Measurements from ENCODE around the gene MYO15B.

MYO15B gene

DNA sequence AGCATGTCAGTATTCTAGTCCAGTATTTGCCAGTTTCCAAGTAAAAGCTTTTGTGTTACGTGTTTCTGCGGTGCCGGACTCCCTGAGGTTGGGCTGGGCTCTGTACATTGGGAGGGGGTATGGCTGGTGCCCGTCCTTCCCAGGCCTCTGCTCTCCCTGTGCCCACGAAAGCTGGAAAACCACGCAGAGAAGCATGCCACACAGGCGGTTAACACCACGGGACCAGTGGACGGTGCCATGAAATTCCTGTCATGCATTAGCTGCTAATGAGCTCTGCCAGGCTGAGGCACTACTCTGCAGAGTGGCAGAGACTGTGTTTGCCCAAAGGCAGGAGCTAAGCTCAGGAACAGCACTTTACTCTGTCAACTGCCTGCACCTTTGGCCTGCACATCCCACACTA, 53.7 kb downstream of the MYO15B start:
- no peak for DNase-seq

DNA sequence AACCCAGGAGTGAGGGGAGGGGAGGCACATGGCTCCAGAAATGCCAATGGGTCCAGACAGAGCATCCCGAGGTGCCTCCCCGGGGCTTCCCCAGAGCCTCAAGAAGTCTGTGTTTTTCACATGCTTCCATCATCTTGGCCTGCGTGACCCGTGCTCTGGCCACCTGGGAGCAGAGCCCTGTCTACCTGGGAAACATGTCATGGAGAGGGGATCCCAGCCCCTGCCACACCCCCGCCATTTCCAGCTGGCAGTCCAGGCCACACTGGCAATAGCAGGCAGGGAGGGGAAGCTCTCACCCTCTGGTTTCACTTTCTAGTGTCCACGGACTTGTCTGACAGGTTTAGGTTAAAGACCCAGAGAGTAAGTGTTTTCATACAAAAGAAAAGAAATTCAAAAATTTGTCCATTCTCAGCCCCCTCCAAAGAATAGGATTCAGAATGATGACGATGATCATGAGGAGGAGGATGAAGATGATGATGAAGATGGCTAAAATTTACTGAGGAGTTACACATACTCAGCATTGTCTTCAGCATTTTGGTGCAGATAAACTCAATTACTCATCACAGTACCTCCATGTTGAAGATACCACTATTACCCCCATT, 54.7 kb downstream of the MYO15B start:
- DNase-seq, result no peak

DNA sequence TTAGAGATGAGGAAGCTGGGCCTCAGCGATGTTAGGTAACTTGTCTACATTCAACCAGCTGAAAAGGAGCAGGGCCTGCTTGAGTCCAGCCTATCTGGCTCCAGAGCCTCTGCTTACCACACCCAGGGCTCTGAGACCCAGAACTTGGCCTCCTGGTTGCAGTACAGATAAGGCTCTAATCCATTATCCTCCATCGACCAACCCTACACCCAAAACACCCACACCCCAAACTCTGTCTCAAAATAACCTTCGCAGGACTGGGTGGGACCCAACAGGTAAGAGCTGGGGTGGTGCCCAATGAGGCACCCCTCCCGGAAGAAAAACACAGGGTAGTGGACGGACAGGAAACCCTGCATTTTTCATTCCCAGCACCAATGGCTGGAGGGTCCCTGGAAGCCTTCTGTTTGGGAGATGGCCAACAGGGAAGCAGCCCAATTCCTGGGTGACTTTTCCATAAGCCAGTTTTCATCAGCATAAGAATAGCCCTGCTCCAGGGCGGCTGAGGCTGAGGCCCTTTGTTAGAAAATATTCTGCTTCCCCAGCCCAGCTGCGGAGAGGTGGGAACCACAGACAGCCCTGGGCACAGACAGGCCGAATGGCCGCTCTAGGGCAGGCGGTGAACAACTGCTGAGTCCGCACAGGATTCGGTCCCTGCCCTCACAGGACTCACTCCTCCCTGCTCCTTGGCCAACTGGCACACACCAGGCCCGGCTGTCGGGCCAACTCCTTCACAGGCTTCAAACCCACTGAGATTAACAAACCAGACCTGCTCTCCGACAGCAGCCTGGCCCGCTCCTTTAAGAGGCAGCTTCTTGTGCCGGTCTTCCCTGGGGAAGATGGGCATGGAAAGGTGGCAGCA, 55.4 kb downstream of the MYO15B start:
- no peak for DNase-seq

DNA sequence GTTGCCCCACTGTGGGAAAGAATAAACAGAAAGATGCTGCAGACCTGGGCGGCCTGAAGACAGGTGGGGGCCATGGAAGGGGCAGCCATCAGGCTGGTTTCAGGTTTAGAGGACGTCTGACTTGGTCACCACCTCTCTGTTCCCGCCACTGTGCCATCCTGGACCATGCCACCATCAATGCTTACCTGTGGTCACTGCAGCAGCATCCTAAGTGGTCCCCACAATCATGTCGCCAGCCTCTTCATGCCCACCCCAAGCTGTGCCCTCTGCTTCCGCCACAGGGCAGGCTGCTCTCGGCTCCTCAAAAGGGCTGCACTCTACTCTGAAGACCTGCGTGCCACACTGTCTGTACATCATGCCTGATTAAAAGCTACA, 56.0 kb downstream of the MYO15B start:
- no peak for DNase-seq

DNA sequence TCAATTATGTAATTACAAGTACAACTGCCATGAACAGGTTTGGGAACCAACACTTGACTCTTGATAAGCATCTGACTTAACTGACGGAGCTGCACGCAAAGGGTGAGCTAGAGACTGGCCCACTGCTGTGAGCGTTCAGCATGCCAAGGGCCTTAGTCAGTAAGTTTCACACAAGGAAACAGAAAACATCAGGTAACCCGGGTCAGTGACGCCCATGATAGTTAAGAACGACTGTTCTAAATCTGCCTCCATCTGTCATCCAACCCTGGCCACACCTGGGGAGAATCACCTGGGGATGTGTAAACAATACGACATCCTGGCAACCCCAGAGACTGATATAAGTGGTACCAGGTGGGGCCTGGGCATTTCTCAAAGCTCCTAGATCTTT, 57.9 kb downstream of the MYO15B start:
- no peak for DNase-seq

DNA sequence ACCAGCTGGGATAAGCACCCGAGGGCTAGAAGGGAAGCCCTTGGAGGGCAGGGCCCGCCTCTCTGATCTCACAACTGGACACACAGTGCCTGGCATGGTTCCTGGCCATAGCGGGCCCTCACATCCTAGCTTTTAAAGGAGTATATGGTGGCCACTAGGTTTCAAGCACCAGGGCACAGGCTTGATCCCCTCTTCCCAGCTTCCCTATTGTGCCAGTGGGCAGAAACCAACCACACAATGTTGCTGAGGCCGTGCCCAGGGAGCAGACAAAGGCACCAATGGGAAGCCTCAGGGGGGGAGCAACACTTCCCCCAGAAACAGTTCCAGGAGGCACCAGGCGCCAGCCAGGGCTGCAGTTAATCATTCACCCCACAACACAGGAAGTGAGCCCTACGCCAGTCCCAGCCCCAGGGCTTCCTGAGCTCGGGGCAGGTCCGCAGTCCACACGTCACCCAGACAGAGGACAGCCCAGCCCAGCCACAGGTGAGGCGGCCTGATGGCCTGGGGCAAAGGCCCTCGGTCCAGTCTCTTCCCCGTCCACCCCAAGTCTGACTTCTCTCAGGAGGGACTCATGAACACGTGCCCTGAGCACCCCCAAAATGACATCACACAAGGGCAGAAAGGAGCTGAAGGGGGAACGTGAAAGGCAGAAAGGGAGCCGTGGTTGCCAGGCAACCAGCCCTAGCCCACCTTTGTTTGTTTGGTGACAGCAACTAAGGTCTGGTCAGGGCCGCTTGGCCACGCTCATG, 58.5 kb downstream of the MYO15B start:
- DNase-seq, result no peak

DNA sequence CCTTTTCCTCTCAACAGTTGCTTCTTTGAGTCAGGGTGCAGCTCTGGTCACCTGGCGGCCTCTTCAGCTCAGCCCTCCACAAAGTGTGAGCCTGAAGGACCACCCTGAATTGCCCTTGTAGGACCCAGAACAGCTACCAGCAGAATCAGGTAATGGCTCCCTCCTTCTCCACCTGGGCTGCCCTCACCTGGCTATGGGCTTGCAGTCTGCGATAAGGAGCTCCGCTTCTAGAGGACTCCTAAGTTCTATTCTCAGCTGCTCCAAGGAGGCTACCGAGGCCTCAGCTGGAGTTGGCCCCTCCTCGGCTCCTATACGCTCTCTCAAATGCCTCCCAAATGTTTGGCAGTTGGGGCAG, 59.0 kb downstream of the MYO15B start:
- DNase-seq, result no peak

DNA sequence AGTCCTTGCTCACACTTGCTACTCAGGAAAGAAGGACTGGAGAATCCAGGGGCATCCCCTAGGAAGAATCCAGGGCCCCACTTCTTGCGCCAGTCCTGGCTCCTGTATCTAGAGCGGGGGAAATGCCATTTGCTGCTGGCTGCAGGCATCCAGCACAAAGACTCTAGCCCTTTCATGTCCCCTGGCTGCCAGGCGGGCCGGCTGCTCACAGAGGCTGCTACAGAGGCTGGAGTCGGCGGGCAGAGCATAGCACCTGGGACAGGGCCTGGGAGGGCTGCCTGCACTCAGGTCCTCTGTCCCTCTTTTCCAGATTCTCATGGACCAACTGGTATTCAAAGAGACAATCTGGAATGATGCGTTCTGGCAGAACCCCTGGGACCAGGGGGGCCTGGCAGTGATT, 59.5 kb downstream of the MYO15B start:
- no peak for DNase-seq

DNA sequence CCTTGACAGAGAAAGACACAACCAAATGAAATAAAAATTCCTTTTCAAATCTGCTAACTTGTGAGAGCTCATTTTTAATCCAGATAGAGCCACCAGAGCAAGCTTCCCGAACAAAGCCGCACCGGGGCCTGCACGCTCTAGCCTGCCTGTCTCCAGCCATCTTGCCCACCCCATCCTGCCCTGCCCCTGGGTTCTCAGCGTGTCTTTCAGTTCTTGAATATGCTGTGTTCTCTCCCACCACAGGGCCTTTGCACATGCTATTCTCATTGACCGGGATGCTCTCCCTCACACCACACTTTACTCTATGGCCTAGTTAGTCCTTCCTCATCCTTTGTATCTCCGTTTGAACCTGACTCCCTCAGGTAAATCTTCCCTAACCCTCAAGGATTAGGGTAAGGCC, 60.3 kb downstream of the MYO15B start:
- DNase-seq, result no peak

DNA sequence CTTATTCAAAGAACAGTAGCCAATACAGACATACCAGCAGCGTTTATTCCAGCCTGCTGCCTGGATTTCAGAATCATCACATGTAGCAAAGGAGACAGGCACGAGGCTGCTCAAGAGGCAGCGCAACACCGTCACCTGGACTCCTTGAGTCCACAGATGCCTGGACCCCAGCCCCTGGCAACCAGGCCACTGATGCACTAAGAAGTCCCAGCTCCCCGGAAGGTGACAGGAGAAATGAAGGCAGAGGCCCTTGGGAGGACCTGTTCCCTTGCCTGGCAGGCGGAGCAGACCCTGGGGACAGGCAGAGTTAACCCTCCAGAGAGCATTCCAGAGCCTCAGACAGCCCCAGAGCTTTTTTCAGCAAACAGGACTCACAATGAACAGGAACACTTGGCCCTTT, 62.1 kb downstream of the MYO15B start:
- no peak for DNase-seq

DNA sequence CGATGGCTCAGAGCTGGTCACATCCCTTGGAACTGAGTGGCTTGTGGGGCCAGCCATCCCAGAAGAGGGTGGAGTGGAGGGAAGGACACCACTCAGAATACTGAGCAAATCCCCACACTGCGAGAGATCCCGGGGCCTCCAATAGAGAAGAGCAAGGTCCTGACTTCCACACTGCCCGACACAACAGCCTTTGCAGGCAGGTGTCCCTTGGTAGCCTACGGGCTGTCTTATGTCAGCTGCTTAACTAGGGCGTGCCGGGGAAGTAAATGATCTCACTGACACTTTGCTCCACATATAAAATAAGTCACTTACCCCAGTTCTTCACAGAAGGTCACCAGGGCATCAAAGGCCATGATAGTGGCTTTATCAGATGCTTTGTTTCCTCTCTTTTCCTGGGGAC, 63.3 kb downstream of the MYO15B start:
- DNase-seq, result no peak

DNA sequence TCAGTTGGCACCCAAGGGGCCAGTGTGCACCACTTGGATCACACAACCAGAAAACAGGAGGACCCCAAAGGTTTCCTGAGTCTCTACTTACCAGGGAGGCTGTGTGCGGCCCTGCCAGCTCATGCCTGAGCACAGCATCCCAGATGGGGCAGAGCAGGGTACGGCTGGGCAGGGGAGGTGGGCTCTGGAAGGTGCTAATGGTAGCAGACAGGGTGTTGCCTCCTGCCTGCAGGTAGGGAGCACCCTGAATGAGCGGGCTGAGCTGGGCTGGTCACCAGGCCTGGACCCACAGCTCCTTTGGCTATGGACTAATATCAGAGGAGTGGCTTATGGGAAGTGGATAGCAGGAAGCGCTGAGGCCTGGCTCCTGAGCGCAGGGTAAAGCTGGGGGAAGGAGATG, 64.7 kb downstream of the MYO15B start:
- DNase-seq, result no peak

DNA sequence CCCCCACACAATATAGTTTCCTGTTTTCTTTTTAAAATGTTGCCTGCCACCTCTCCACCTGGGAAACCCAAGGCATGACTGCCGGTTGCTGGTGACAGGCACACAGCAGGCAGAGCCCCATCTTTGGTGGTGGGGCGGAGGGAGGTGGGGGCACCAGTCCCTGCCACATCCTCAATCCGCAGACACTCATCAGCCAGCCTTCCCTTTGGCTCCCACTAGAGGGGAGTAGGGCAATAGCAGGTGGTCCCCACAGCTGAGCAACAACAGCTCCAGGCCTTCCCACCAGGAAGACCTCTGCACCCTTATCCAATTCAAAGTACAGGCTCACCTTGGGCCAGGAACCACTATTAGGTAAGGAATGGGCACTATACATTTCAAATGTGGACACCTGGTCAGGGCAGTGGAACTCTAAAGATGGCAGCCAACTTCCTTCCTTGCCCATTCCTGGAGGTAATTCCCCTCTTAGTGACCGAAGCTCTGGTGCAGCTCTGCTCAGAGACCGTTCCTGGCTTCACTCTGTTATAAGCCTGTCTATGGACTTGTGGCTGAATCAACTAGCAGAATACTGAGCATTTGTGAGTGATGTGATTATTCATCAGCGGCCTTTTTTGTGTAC, 65.4 kb downstream of the MYO15B start:
- no peak for DNase-seq

DNA sequence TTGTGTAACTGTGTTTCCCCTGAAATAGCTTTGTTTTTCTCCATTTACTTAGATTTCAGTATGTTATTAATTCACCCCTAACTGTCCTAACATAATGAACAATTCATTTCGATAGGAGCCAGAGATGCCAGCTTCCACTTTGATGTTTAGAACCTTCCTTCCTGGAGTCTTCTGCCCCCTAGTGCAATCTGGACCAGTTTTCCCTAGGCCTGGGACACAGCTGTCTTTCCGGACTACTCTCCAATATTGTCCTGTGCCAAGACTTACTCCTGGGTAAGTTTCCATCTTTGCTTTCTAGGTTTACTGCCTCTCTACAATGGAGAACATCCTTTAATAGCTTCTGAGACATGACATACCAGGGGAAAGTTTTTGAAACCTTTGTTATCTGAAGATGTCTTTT, 66.6 kb downstream of the MYO15B start:
- DNase-seq, result no peak

DNA sequence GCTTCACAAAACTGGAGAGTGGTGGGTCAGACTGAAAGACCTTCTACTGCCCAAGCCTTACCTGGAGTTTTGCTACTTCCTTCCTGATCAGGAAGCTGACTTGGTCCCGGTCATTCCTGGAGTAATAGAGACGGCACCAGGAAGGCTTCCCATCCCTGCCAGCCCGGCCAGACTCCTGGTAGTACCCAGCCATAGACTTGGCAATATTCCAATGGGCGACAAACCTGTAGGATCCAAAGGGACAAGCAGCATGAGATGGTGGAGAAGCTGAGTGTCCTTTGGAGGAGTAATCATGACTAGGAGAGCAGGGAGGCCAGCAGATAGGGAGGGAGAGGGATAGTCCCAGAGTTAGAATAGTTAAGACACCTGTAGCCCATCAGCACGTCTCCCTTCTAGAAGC, 70.6 kb downstream of the MYO15B start:
- no peak for DNase-seq

DNA sequence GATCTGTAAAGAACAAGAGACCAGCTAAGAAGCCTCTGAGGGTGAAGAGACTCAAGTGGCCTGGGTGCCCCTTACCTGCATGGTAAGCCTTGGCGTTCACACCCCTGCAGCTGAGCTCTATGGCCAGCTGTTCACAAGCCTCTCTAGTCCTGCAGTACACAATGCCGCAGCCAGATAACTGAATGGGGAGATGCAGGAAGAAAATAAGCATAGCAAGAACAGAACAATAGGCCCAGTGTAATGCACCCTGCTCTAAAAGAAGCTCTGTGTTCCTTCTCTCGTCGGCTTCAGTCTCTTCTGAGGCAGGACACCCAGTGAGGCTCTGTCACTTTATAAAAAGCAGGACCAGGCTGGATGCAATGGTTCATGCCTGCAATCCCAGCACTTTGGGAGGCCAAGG, 73.9 kb downstream of the MYO15B start:
- DNase-seq, result no peak

DNA sequence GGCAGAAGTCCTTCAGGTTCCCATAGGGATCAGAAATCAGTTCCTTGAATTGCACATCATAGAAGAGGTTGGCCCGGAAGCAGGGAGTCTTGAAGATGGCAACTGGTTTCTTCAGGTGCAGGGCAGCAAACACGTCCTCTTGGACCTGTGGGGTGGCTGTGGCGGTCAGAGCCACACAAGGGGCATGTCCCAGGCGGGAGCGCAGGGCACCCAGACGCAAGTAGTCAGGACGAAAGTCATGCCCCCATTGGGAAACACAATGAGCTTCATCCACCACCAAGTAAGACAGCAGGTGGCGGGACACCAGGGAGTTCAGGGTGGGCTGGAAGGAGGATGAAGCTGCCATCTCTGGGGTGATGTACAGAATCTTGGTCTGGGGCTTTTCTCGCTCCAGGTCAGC, 74.9 kb downstream of the MYO15B start:
- DNase-seq, result no peak

DNA sequence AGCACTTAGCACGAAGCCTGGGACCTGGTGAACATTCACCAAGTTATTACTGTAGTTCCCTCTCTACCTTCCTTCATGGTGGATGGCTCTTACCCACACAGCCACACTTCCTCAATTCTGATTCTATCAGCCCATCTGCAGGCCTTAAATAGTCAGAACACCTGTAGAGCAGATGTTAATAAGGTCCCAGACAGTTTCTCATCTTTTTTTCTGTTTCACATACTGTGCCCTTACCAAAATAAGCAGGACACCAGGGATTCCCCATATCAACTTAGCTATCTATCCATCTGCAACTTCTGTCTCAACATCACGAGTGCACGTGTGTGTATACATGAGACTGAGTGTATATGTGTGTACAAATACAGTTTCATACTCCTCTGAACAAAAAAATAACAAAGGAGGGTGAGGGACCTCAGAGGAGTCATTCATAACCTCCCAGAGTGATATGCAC, 76.5 kb downstream of the MYO15B start:
- DNase-seq, result no peak

DNA sequence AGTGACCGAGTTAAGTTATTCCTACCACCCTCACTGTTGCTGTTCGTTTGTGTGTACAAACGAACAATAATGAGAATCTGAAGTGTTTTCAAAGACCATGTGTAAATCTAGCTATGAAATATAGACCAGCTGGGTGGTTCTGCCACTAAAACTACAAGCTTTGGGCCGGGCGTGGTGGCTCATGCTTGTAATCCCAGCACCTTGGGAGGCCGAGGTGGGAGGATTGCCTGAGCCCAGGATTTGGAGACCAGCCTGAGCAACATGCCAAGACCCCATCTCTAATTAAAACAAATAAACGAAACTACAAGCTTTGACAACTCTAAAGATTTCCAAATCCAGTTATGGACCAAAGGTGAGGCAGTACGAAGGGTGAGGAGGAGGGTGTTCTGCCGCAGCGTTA, 78.4 kb downstream of the MYO15B start:
- DNase-seq, result no peak

DNA sequence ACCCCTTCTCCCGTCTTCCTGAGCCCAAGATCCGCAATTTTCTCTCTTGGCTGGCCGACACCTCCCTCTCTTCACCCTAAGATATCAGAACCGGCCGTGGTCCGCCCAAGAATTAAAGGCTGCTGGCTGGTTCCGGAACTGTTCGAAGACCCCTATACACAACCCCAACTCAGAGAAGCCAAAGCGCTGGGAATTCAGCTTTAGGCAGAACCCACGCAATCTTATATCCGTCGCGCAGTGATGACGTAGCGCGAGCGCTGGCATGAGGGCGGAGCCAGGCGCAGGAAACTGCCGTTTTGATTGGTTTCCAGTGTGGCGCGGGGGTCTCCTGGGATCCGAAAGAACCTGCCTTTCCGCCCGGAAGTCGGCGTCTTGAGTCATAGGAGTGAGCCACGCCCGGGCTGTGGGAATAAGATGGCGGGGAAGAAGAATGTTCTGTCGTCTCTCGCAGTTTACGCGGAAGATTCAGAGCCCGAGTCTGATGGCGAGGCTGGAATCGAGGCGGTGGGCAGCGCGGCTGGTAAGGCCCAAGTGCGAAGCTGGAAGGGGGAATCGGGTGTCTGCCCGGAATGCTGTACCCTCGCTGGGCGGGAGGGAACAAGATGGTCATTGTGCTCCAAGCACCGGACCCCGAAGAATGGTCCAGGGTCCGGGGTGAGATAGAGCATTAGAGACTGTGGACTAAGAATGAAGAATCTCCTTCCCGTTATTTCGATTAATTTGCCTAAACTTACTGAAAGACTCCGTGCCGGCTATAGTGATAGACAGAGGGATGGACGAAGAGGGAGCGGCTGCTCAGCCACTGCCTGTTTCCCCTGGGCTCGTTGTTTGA, 79.6 kb downstream of the MYO15B start, which contains the start of the genes RECQL5 and SAP30BP:
Gene RECQL5 (minus strand): TSS at position 196 of the 832 bp plus-strand sequence. CDS start 597 bp downstream, outside the sequence.
Gene SAP30BP (plus strand): TSS at position 380 of the 832 bp plus-strand sequence. CDS start 35 bp downstream, at position 415.
- peak; percentile 96 for DNase-seq

DNA sequence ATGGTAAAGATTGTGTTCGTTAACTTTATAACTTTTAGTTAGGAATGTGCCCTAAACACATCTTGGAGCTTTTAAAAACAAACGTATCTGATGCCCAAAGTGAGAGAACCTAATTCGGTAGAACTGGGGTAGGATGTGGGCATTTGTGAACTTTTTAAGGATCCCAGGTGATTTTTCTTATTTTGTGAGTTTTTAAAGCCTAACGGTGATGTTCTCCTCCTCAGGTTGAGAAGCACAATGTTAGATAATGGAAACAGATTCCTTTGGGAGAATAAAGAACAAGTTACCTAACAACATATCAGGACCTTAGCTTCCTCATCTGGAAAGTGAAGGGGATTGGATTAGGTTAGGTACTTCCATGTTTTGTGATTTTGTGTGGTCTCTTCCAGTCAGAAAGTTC, 80.2 kb downstream of the MYO15B start:
- no peak for DNase-seq

DNA sequence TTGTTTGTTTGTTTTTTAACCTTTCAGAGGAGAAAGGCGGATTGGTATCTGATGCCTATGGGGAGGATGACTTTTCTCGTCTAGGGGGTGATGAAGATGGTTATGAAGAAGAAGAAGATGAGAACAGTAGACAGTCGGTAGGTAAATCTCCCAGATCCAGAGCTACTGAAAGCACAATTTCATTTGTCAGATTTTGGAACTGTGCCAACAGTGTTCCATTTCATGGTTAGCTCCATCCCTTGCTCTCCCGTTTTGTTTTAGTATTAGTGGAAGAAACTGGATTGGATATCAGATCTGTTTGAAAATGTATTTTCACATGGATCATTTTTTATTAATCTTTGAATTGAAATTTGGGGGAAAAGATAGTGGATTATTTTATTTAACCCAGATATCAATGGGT, 80.9 kb downstream of the MYO15B start:
- DNase-seq, result no peak

Data from stimulated activated CD4-positive, alpha-beta T cell treated with anti-CD3 and anti-CD28 coated beads, Interleukin-4, amount 100 ng/mL, for 1 hour (primary cell).